Measurements from ENCODE around the gene PI4K2A. TPM values are rescaled to one million over a fixed set of nuclear protein-coding genes. Genes with fewer than 3 reads are reported as not detected.

Gene PI4K2A
- total RNA-seq, 1 experiment from 2014 or later: 13.0 TPM

DNA sequence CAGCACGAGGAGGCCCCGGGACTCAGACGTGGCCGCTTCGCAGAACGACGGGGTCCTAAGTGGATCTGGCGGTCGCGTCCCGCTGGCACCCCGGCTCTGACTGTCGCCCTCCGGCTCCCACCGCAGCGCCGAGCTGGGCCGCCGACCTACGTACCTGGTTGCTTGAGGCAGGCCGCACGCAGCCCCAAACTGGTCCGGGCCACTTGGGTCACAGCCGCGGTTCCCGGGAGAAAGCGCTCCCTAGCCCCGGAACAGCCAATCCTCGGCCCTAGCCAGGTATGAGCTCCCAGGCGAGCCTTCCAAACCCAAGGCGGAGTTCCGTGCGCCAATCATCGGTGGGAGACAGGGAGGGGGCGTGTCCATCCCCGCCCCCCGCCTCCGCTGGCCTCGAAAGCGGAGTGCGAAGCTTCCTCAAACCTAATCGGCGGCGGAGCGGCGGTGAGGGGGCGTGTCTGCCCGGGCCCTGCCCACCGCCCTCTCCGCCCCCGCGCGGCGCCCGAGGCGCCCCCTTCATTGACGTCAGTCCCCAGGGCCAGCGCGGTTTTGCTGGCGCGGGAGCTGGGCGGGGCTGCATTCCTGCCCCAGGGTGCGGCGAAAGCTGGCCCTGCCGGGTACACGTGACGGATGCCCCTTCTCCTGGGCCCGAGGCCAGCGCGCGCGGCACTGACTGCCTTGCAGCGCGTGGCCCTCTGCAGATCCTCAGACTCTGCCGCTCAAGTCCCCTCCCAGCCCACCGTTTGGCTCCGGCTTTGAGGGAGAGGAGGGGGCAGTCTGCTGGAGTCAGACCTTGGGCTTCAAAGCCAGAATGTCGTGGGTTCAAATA, 46.7 kb downstream of the PI4K2A start, which contains the start of gene AVPI1:
AVPI1 (minus strand) TSS at position 280 of the 823 bp plus-strand sequence. CDS start 7,336 bp downstream, outside the sequence.
- intact Hi-C loops (cut with micrococcal nuclease; ENCODE audit: unreplicated experiment): no loop called here
- no peaks in the 10 kb centered on the region for H3K9me3 Mint-ChIP-seq (ENCODE audit: low read depth, unreplicated experiment)
- peak within 1 kb of the TSS; percentile 73 for H3K4me3 Mint-ChIP-seq (ENCODE audit: low read depth, unreplicated experiment)
- no peaks in the 10 kb centered on the region for H3K27me3 Mint-ChIP-seq (ENCODE audit: unreplicated experiment)
- peaks cover 21% of the 10 kb centered on the region for H3K4me1 Mint-ChIP-seq (ENCODE audit: low read depth, unreplicated experiment)
- peak within 1 kb of the TSS; percentile 76 for H3K27ac Mint-ChIP-seq (ENCODE audit: unreplicated experiment)
- peak; percentile 97 for DNase-seq
- peaks cover 27% of the 10 kb centered on the region for H3K36me3 Mint-ChIP-seq (ENCODE audit: insufficient read depth, unreplicated experiment)
- no TSS peak for BruUV-seq (replicated peaks)
- CTCF ChIA-PET: interaction anchor here (0.7 to 2.7 kb wide), 7 partner anchors 10 to 53 kb away, joined by 3 to 19 read pairs (median 4); partner anchors contain the start of genes MARVELD1 and MORN4
- TF ChIP-seq, protein P1, sequence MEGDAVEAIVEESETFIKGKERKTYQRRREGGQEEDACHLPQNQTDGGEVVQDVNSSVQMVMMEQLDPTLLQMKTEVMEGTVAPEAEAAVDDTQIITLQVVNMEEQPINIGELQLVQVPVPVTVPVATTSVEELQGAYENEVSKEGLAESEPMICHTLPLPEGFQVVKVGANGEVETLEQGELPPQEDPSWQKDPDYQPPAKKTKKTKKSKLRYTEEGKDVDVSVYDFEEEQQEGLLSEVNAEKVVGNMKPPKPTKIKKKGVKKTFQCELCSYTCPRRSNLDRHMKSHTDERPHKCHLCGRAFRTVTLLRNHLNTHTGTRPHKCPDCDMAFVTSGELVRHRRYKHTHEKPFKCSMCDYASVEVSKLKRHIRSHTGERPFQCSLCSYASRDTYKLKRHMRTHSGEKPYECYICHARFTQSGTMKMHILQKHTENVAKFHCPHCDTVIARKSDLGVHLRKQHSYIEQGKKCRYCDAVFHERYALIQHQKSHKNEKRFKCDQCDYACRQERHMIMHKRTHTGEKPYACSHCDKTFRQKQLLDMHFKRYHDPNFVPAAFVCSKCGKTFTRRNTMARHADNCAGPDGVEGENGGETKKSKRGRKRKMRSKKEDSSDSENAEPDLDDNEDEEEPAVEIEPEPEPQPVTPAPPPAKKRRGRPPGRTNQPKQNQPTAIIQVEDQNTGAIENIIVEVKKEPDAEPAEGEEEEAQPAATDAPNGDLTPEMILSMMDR (IDR thresholded peaks at IDR 0.05; ENCODE audit: unreplicated experiment): no peak

DNA sequence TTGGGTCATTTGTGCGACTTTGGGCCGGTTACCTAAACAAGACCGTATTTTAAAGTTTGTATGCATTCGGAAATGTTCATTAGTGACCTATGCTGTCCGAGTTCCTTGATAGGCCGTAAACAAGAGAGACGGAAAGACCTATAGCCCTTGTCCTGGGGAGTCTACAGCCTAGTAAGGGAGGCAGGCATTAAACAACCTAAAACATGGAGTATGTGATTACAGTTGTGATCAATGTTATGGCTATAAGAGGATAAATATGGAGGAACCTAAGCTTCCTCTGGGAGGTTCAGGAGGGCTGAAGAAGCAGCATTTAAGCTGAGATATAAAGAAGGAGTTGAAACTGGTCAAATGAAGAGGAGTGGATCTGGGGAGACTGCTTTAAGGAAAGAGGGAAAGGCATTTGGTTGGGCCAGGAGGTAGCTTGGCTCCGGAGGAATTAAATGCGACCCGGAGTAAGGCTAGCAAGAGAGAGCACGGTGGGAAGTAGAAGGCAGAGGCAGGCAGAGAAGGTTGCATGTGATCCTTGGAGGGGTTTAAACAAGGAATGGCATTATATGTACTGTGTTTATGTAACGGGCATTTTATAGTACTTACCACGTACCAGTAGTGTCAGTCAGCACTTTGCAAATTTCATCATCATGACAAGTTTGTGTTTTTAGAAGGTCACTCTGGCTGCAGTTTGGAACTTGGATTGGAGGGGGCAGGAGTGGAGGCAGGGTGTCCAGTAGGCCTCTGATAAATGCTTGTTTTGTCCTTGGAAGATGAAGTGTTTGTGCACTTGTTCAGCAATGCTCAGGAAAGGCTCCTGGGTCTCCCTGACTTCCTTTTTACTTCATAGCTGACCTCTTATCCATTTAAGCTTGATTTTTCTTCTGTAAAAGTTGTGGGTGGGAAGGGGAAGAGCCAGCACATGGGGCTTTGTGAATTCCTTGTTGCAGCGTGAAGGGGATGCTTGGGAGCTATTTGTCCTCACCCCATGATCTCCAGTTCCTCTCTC, 47.6 kb downstream of the PI4K2A start:
- TSS peak; percentile 53 for BruUV-seq (replicated peaks)
- CTCF ChIA-PET: interaction anchor here (0.8 to 2.7 kb wide), 5 partner anchors 9 to 25 kb away, joined by 3 to 19 read pairs (median 5); partner anchors contain the start of gene MARVELD1
- Mint-ChIP-seq H3K27ac (ENCODE audit: unreplicated experiment) (peak overlapping the region; percentile 76), H3K4me1 (ENCODE audit: low read depth, unreplicated experiment) (peaks cover 13% of the 10 kb centered on the region), H3K27me3 (ENCODE audit: unreplicated experiment) (no peaks in the 10 kb centered on the region), H3K36me3 (ENCODE audit: insufficient read depth, unreplicated experiment) (peaks cover 27% of the 10 kb centered on the region), H3K9me3 (ENCODE audit: low read depth, unreplicated experiment) (no peaks in the 10 kb centered on the region), H3K4me3 (ENCODE audit: low read depth, unreplicated experiment) (peak overlapping the region; percentile 73)
- intact Hi-C loops (cut with micrococcal nuclease; ENCODE audit: unreplicated experiment): no loop called here
- DNase-seq: no peak
- TF ChIP-seq, protein P1 (IDR thresholded peaks at IDR 0.05; ENCODE audit: unreplicated experiment): no peak

DNA sequence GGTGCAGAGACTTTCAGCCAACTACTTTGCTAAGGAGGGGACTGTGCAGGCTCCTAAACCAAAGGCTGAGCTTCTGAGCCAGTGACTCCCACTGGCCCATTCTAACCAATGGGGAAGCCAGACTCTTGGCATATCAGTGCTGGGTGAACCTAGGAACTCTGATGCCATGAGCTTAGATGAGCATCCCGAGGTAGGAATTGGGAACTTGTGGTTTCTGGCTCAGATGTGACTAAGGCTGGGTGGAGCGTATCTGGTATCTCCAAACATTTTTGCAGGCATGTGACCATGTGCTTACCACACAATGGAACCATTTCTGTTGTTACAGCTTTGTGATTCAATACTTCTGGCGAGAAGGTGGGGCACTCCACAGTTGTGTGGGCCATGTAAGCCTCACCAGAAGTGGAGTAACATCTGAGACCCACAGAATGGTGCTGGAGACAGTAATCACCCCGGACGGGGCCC, 49.1 kb downstream of the PI4K2A start:
- BruUV-seq (replicated peaks): no TSS peak
- no peak overlapping the region for H3K4me3 Mint-ChIP-seq (ENCODE audit: low read depth, unreplicated experiment)
- peak; percentile 24 for DNase-seq

More for the DNA sequence above, 49.1 kb downstream of the PI4K2A start:
- Mint-ChIP-seq H3K27me3 (ENCODE audit: unreplicated experiment) (no peaks in the 10 kb centered on the region), H3K4me1 (ENCODE audit: low read depth, unreplicated experiment) (peaks cover 13% of the 10 kb centered on the region), H3K27ac (ENCODE audit: unreplicated experiment) (no peak overlapping the region), H3K9me3 (ENCODE audit: low read depth, unreplicated experiment) (no peaks in the 10 kb centered on the region), H3K36me3 (ENCODE audit: insufficient read depth, unreplicated experiment) (peaks cover 20% of the 10 kb centered on the region)
- TF ChIP-seq, protein P1 (IDR thresholded peaks at IDR 0.05; ENCODE audit: unreplicated experiment): no peak
- intact Hi-C loops (cut with micrococcal nuclease; ENCODE audit: unreplicated experiment): no loop called here
- CTCF ChIA-PET: interaction anchor here (0.6 to 0.9 kb wide), 2 partner anchors 16 to 20 kb away, joined by 3 to 5 read pairs; no protein-coding TSS in a partner anchor

All from Calu3 (cell line).